ENCODE results near the gene BZW2.

Gene BZW2

DNA sequence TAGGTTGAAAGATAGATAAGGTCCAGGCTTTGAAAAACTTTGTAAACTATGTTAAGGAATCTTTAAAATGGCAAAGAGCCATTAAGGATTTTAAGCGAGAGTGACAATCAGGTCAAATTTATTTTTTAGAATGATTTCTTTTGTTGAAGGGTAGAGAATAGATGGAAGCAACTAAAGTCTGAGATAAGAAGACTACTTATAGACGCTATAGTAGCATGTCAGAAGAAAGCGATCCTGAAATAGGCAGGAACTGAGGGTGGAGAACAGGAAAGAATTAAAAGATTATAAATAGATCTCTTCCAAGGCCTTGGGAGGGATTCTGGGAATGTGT, 94.6 kb downstream of the BZW2 start:
- H3K27me3 ChIP-seq: no peaks in the 10 kb centered on the region
- no peaks in the 10 kb centered on the region for H3K36me3 ChIP-seq
- H3K27ac ChIP-seq: no peak overlapping the region
- H3K9me3 ChIP-seq (replicated peaks in 1 of 11): no peaks in the 10 kb centered on the region
- H4K20me1 ChIP-seq: no peaks in the 10 kb centered on the region
- TF ChIP-seq Cebpa-rat (IDR thresholded peaks at IDR 0.05): no peak
- no peak overlapping the region for H3K9ac ChIP-seq
- peaks cover 0 to 4% (median 0%) of the 10 kb centered on the region in 10 experiments; a peak in 2 of 20 replicates for H3K4me1 ChIP-seq
- no peak overlapping the region for H3K4me3 ChIP-seq
- no peak overlapping the region for H3K4me2 ChIP-seq

DNA sequence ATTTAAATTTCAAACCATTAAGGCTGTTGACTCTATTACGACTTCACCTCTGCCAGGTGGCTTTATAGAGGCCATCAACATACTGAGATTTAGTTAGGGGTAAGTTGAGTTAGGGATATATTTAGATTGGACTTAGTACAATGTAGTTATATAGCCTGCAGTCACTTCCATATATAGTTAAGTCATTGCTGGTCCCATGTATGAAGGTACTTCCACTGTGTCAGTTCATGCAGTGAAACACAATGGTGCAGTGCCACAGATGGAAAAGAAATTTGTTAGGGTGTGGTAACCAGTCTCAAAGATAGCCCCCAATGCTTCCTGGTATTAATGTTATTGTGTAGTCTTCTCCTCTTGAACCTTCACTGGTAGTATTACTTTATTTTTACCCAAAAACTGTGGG, 95.0 kb downstream of the BZW2 start:
- no peak for TF ChIP-seq Cebpa-rat (IDR thresholded peaks at IDR 0.05)
- H3K27me3 ChIP-seq: no peaks in the 10 kb centered on the region
- no peaks in the 10 kb centered on the region for H3K9me3 ChIP-seq (replicated peaks in 1 of 11)
- H3K27ac ChIP-seq: no peak overlapping the region
- H3K4me2 ChIP-seq: no peak overlapping the region
- H3K9ac ChIP-seq: no peak overlapping the region
- no peak overlapping the region for H3K4me3 ChIP-seq
- no peaks in the 10 kb centered on the region for H4K20me1 ChIP-seq
- peaks cover 0 to 4% (median 0%) of the 10 kb centered on the region in 10 experiments; a peak in 2 of 20 replicates for H3K4me1 ChIP-seq
- H3K36me3 ChIP-seq: no peaks in the 10 kb centered on the region

DNA sequence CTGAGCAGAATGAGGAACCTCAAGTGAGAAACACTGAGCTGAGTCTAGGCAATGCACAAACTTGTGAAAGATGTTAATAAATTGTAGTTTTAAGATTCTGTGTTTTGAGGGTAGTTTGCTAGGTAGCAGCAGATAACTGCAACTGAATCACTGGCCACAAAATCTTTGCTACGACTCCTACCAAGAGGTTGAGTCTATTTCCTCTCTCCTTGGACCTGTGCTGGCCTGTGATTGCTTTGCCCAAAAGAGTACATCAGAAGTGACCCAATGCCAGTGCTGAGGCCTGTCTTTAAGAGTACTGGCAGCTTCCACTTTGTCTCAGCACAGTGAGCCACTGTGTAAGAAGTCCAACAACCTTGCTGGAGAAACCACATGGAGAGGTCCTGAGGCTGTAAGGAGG, 95.7 kb downstream of the BZW2 start:
- no peak overlapping the region for H3K27ac ChIP-seq
- H4K20me1 ChIP-seq: no peaks in the 10 kb centered on the region

DNA sequence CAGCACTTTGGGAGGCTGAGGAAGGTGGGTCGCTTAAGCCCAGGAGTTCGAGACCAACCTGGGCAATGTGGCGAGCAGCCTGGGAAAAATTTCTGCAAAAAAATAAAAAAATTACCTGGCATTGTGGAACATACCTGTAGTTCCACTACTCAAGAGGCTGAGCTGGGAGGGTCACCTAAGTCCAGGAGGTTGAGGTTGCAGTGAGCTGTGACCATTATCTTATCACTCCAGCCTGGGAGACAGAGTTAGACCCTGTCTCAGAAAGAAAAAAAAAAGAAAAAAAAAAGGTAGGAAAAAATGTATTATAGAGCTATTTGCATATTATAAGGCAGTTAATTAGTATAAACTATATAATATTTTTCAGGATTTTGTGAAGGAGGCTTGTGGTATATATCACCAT, 96.6 kb downstream of the BZW2 start:
- H3K9me3 ChIP-seq (replicated peaks in 1 of 11): no peaks in the 10 kb centered on the region
- no peak for TF ChIP-seq Cebpa-rat (IDR thresholded peaks at IDR 0.05)
- no peak overlapping the region for H3K4me3 ChIP-seq
- no peak overlapping the region for H3K9ac ChIP-seq
- no peak overlapping the region for H3K4me2 ChIP-seq
- no peak overlapping the region for H3K27ac ChIP-seq
- no peaks in the 10 kb centered on the region for H4K20me1 ChIP-seq
- peaks cover 0 to 4% (median 0%) of the 10 kb centered on the region in 10 experiments; a peak in 2 of 20 replicates for H3K4me1 ChIP-seq
- no peaks in the 10 kb centered on the region for H3K27me3 ChIP-seq
- H3K36me3 ChIP-seq: no peaks in the 10 kb centered on the region

More for the DNA sequence above, 95.7 kb downstream of the BZW2 start:
- no peaks in the 10 kb centered on the region for H3K27me3 ChIP-seq
- no peaks in the 10 kb centered on the region for H3K36me3 ChIP-seq
- H3K4me3 ChIP-seq: no peak overlapping the region
- no peak overlapping the region for H3K9ac ChIP-seq
- peaks cover 0 to 4% (median 0%) of the 10 kb centered on the region in 10 experiments; a peak in 2 of 20 replicates for H3K4me1 ChIP-seq
- no peak overlapping the region for H3K4me2 ChIP-seq
- no peaks in the 10 kb centered on the region for H3K9me3 ChIP-seq (replicated peaks in 1 of 11)
- TF ChIP-seq Cebpa-rat (IDR thresholded peaks at IDR 0.05): no peak

DNA sequence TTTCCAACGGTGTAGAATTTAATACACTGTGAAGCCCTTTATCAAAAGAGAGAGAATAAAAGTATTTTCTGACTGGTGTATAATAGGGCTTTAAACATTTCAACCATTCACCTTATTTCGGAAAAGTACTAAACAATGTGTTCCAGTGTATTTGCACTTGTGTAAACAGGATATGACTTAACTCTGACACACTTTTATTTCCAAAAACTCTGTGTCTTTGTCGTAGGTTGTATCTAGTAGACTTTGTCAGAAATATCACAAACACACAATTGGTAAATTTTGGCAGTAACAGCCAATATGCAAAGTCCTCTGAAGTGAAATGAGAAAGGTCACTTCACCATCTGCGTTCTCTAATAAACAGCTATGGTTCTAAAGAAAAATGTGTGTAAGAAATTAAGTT, 97.3 kb downstream of the BZW2 start:
- Histone ChIP-seq H3K9ac (no peak overlapping the region), H3K4me2 (no peak overlapping the region), H3K4me1 (peaks cover 0 to 4% (median 0%) of the 10 kb centered on the region in 10 experiments; a peak in 2 of 20 replicates), H4K20me1 (no peaks in the 10 kb centered on the region), H3K27ac (no peak overlapping the region), H3K36me3 (no peaks in the 10 kb centered on the region), H3K9me3 (replicated peaks in 1 of 11) (no peaks in the 10 kb centered on the region), H3K4me3 (no peak overlapping the region), H3K27me3 (no peaks in the 10 kb centered on the region)
- TF ChIP-seq Cebpa-rat (IDR thresholded peaks at IDR 0.05): no peak

DNA sequence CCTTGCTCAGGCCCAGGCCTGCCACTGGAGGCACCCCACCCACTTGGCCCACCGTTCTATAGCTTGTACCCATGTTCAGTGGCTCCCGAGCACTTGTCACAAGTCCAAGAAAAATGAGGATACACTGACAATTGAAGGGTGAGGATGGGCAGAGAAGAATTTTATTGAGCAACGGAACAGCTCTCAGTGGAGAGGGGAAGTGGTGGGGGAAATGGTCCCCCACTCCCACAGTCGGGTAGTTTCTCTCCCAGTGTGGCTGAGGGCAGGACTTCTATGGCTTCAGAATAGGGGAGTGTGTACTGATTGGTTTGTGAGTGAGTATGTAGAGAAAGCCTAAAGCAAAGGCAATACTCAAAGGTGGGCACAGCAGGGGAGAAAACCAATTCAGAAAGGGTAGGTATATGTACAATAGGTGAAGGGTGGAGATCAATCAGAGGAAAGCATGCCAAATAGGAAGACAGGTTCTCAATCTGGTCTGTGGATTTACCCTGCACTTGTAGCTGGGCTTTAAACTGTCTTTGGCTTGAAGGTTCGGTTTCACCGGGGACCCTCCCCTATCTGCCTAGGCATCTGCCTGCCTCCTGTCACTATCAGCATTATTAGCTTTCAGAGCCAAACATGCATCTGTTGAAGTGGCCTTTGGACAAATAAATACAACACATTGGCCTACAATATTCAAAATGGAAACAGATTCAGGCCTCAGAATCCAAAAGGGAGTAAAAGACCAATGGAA, 98.7 kb downstream of the BZW2 start:
- Histone ChIP-seq H3K4me3 (no peak overlapping the region), H3K9me3 (replicated peaks in 1 of 11) (no peaks in the 10 kb centered on the region), H4K20me1 (no peaks in the 10 kb centered on the region), H3K4me2 (0 out of 22 replicates have a peak overlapping the region, but pooled peaks of 1 of the 11 experiments have one; percentile 22), H3K36me3 (no peaks in the 10 kb centered on the region), H3K9ac (no peak overlapping the region), H3K27ac (no peak overlapping the region), H3K27me3 (no peaks in the 10 kb centered on the region), H3K4me1 (peaks cover 0 to 4% (median 0%) of the 10 kb centered on the region in 10 experiments; a peak in 2 of 20 replicates)
- TF ChIP-seq Cebpa-rat (IDR thresholded peaks at IDR 0.05): no peak

DNA sequence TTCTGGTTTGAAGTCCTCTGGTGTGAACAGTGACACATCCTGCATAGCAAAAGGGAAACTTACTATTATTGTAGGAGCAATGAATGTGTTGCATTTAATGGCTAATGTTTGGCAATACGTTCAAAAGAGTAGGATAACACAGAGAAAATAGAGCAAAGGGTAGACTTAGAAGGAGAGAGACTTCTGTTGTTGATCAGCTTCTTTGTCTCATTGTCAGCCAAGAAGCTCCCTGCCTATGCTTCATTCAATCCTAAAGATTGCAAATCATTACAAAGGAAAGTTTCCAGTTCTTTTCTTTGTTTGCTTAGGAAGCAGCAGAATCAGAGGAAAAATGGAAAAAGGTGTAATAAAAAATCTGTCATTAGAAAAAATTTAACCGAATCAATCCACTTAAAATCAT, 99.7 kb downstream of the BZW2 start:
- no peaks in the 10 kb centered on the region for H3K36me3 ChIP-seq
- H3K4me3 ChIP-seq: no peak overlapping the region
- no peak overlapping the region for H3K9ac ChIP-seq
- H3K4me1 ChIP-seq: peaks cover 0 to 4% (median 0%) of the 10 kb centered on the region in 10 experiments; a peak in 2 of 20 replicates
- no peak for TF ChIP-seq Cebpa-rat (IDR thresholded peaks at IDR 0.05)
- H4K20me1 ChIP-seq: no peaks in the 10 kb centered on the region
- H3K27me3 ChIP-seq: no peaks in the 10 kb centered on the region
- no peak overlapping the region for H3K4me2 ChIP-seq
- H3K9me3 ChIP-seq (replicated peaks in 1 of 11): no peaks in the 10 kb centered on the region
- no peak overlapping the region for H3K27ac ChIP-seq

DNA sequence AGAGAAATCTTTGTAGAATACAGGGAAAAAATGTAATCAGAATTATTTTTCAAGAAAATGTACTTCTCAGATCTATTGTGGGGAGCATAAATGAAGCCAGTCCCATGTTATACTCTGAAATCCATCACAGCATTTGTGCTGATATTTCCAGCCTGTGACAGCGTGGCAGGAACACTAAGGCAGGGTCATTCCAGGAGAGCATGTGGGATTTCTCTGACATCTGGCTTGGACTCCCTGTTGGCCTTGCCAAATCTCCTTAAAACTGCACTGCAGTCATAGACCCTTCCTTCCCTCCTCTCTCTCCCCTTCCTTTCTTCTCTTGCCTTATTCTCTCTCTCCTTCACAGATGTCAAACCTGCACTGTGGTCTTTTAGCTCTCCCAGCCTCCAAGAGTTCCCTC, 101.1 kb downstream of the BZW2 start:
- H4K20me1 ChIP-seq: no peaks in the 10 kb centered on the region
- H3K9ac ChIP-seq: no peak overlapping the region
- no peaks in the 10 kb centered on the region for H3K36me3 ChIP-seq
- H3K4me2 ChIP-seq: no peak overlapping the region
- no peak overlapping the region for H3K27ac ChIP-seq
- no peak overlapping the region for H3K4me3 ChIP-seq
- no peaks in the 10 kb centered on the region for H3K27me3 ChIP-seq
- H3K9me3 ChIP-seq (replicated peaks in 1 of 11): no peaks in the 10 kb centered on the region
- H3K4me1 ChIP-seq: peaks cover 0 to 4% (median 0%) of the 10 kb centered on the region in 10 experiments; a peak in 2 of 20 replicates
- no peak for TF ChIP-seq Cebpa-rat (IDR thresholded peaks at IDR 0.05)

DNA sequence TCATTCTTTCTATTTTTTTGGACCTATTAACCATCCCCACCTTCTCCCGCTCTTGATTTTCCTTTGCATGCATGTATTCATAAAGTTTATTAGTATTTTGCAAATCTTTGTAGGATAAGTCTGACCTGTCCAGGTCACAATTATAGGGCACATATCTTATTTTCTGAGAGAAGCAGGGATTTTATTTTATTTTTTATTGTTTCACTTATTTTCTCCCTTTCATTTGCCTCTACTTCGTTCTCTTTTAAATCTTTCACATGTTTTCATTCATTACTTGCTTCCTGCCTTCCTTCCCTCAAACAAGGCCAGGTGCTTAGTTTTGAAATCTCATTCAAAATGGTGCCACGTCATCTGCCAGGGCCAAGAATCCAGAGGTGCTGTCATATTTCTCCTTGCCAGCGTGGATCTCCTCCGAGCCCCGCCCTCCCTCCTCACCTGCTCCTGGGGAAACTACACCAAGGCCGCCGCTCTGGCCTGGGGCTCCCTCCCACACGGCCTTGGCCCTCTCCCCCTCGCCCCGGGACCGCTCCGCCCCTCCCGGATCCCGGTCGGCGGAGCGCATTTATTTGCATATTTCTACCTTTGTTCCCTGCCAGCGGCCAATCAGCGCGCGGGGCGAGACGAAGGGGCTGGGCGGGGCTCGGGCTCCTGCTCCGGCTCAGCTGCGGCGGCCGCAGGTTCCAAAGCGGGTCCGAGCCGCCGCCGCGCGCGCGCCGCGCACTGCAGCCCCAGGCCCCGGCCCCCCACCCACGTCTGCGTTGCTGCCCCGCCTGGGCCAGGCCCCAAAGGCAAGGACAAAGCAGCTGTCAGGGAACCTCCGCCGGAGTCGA, 107.3 kb downstream of the BZW2 start, which contains the start of gene TSPAN13:
TSPAN13 (plus strand) TSS at position 654 of the 830 bp plus-strand sequence. CDS start 213 bp downstream, outside the sequence.
- no peaks in the 10 kb centered on the region for H3K9me3 ChIP-seq (replicated peaks in 1 of 11)
- no peaks in the 10 kb centered on the region for H3K36me3 ChIP-seq
- peaks cover 0 to 11% (median 0%) of the 10 kb centered on the region in 11 experiments; a peak in 2 of 22 replicates for H3K27me3 ChIP-seq
- H3K4me1 ChIP-seq: peaks cover 13 to 44% (median 37%) of the 10 kb centered on the region in 10 experiments
- peak within 1 kb of the TSS in 9 of 11 experiments; percentile 32 to 78 (median 71); a peak in 19 of 22 replicates for H3K27ac ChIP-seq
- H4K20me1 ChIP-seq: peaks cover 0 to 14% (median 0%) of the 10 kb centered on the region in 11 experiments; a peak in 4 of 22 replicates
- peak within 1 kb of the TSS; percentile 77 to 99 (median 92) for H3K4me2 ChIP-seq
- H3K9ac ChIP-seq: peak within 1 kb of the TSS; percentile 57 to 84 (median 77)
- no peak for TF ChIP-seq Cebpa-rat (IDR thresholded peaks at IDR 0.05)
- peak within 1 kb of the TSS; percentile 68 to 92 (median 85) for H3K4me3 ChIP-seq
